Ovary (tissue), 9 donors: Measurements from ENCODE around the gene ACOT7. TPM values are rescaled to one million over a fixed set of nuclear protein-coding genes. Genes with fewer than 3 reads are reported as not detected.
A peak's percentile ranks its signal among the peaks of the same experiment; 100 is the strongest.

Source experiments
- DNase-seq, 5 donors: peaks; one replicate each; pipeline ENCODE4 v3.0.0-alpha.2; 2019 to 2020
- H3K27ac ChIP-seq, 2 donors: fragments of 200-600 bp; one replicate each; pipeline versions ENCODE4 v1.5.1 to v1.8.0; 2019 to 2022
- H3K27me3 ChIP-seq: fragments of 200-600 bp; one replicate; pipeline ENCODE4 v1.8.0; 2022
- H3K36me3 ChIP-seq: fragments of 200-600 bp; sonication (generic); one replicate; pipeline ENCODE4 v1.5.1; 2019
- H3K4me1 ChIP-seq: one replicate; pipeline ENCODE4 v1.8.1; 2013; ENCODE audit warnings: mild to moderate bottlenecking, moderate library complexity; ENCODE audit not compliant: insufficient read depth
- H3K4me3 ChIP-seq: fragments of 200-600 bp; sonication (generic); one replicate; pipeline ENCODE4 v1.5.1; 2017
- H3K9me3 ChIP-seq, 2 donors: fragments of 200-600 bp in 1 of 2; sonication (generic) in 1 of 2; one replicate each; pipeline versions ENCODE4 v1.5.1 to v1.8.1; 2013 to 2019; ENCODE audit warnings: mild to moderate bottlenecking in 1 of 2, moderate library complexity in 1 of 2
- EP300 ChIP-seq: sonication (generic); formaldehyde crosslinking; IDR thresholded peaks from one replicate; pipeline ENCODE4 v1.6.1; 2017; ENCODE audit warnings: antibody characterized with exemption
- POLR2A ChIP-seq: fragments of 450-650 bp; IDR thresholded peaks from one replicate; pipeline ENCODE4 v1.6.1; 2017; ENCODE audit warnings: antibody characterized with exemption, mild to moderate bottlenecking, moderate library complexity
- WGBS, 3 donors: extraction: QIAGEN DNeasy Blood & Tissue Kit in 1 of 3; methylation state at CpG; one replicate each; pipeline versions ENCODE4 v1.1.5 to v1.1.7; 2013 to 2017; 5-methylcytosine and 5-hydroxymethylcytosine counted together
- intact Hi-C, 4 donors: fragments of 100-400 bp; cut with DNase I; formaldehyde crosslinking; loops; one replicate each; pipeline versions ENCODE4 v1.11.0 to v1.15.1; 2022 to 2023
- polyA plus RNA-seq, 2 donors: library from polyadenylated mRNA; stranded (reverse); fragments of 200-250 nt in 1 of 2; fragments of 350-450 nt in 1 of 2; fragmentation: Illumina TruSeq in 1 of 2; extraction: RNeasy Lipid Tissue Mini Kit (QIAGEN cat#74804) in 1 of 2; gene quantifications; one replicate each; pipeline ENCODE4 v1.2.3, GENCODE V29; 2013 to 2014
- total RNA-seq, 7 donors: library from RNA; depleted of rRNA in 2 of 7; stranded (reverse); fragments of >200 nt in 2 of 7; fragmentation: NEBNext Ultra II Directional in 3 of 7; extraction: Animal tissue kit (Norgen Biotek cat#: 25700) in 3 of 7; gene quantifications; one replicate each; pipeline versions ENCODE4 v1.1.0 to v1.2.4, GENCODE V29; 2016 to 2023
- TF ChIP-seq, protein P1 (sequence below), 3 donors: fragments of 450-650 bp in 2 of 3; fragments of 200-600 bp in 1 of 3; IDR thresholded peaks; one replicate each; pipeline versions ENCODE4 v1.5.1 to v1.8.0; 2016 to 2022; ENCODE audit warnings: antibody characterized with exemption in 3 of 3, mild to moderate bottlenecking in 1 of 3
- donor health status: DM: no; HTN: no; CAD: no; lungs with moderate emphysema.
- donor health status: DM: no; HTN: no; CAD: no.
- donor health status: Bipolar disorder and iron deficiency.
- donor health status: DM: yes; HTN: yes; CAD: no.
- donor health status: DM: no; HTN: no; CAD: no.
- donor health status: DM: yes; HTN: yes; CAD: no.

The ACOT7 gene
- total and polyA plus RNA-seq, 9 donors, result 6.4 to 20.7 (median 11.3) TPM

DNA sequence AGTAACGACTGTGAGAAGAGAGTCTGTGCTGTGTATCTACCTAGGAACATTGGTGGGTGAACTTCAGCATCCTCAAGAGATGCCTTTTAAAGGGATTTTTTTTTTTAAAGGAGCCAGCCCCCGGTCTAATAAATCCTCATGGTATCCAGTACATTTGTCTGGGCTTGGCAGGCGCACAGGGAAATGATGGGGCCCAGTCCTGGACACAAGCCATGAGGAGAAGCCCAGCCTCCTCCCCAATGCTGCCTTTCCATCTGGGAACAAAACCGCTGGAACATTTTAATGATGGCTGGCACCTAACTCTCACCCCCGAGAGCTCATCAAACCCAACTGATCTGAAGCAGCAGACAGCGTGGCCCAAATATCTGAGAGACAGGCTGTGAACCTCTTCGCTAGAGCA lies 64.2 kb downstream of the ACOT7 start:
- 54 to 59% (median 54%) methylated on average over 7 of the region's 7 CpGs for WGBS, 3 donors
- H3K9me3 ChIP-seq, result no peaks in the 10 kb centered on the region
- no peaks in the 10 kb centered on the region for H3K36me3 ChIP-seq
- no peaks in the 10 kb centered on the region for H3K27me3 ChIP-seq
- TF ChIP-seq, protein P1, sequence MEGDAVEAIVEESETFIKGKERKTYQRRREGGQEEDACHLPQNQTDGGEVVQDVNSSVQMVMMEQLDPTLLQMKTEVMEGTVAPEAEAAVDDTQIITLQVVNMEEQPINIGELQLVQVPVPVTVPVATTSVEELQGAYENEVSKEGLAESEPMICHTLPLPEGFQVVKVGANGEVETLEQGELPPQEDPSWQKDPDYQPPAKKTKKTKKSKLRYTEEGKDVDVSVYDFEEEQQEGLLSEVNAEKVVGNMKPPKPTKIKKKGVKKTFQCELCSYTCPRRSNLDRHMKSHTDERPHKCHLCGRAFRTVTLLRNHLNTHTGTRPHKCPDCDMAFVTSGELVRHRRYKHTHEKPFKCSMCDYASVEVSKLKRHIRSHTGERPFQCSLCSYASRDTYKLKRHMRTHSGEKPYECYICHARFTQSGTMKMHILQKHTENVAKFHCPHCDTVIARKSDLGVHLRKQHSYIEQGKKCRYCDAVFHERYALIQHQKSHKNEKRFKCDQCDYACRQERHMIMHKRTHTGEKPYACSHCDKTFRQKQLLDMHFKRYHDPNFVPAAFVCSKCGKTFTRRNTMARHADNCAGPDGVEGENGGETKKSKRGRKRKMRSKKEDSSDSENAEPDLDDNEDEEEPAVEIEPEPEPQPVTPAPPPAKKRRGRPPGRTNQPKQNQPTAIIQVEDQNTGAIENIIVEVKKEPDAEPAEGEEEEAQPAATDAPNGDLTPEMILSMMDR (IDR thresholded peaks at IDR 0.05), result no peak
- TF ChIP-seq EP300 (no peak), POLR2A (no peak)
- DNase-seq, result peak in 4 of 5 donors; percentile 37 to 66 (median 56)
- H3K4me3 ChIP-seq, result no peak overlapping the region
- intact Hi-C loops, result no loop called here
- peaks cover 18% of the 10 kb centered on the region for H3K4me1 ChIP-seq
- H3K27ac ChIP-seq, result peak overlapping the region in 1 of 2 donors; percentile 53

DNA sequence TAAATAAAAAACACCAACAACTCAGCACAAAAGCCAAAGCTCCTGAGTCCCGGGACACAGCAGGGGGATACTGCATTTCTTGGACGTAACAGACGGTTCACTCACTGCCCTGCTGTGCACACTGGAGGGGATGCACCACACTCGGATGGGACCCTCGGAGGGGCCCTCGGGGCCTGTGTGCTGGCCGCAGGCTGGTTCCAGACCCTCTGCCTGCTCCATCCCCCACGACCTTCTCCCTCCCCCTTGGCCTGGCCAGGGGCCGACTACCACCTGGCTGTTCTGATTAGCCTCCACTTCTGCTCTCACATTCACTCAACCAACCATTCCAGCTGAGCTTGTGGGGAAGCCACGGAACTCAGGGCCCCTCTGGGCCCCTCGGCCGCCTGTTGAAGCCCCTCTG lies 64.9 kb downstream of the ACOT7 start:
- no peaks in the 10 kb centered on the region for H3K36me3 ChIP-seq
- no peak overlapping the region for H3K4me3 ChIP-seq
- H3K9me3 ChIP-seq, result no peaks in the 10 kb centered on the region
- H3K27ac ChIP-seq, result no peak overlapping the region
- H3K4me1 ChIP-seq, result peaks cover 18% of the 10 kb centered on the region
- intact Hi-C loops, result no loop called here
- DNase-seq, result no peak
- 70 to 77% (median 74%) methylated on average over 12 of the region's 12 CpGs for WGBS, 3 donors
- no peaks in the 10 kb centered on the region for H3K27me3 ChIP-seq
- TF ChIP-seq EP300 (no peak), POLR2A (no peak)
- TF ChIP-seq, protein P1 (IDR thresholded peaks at IDR 0.05), result no peak

DNA sequence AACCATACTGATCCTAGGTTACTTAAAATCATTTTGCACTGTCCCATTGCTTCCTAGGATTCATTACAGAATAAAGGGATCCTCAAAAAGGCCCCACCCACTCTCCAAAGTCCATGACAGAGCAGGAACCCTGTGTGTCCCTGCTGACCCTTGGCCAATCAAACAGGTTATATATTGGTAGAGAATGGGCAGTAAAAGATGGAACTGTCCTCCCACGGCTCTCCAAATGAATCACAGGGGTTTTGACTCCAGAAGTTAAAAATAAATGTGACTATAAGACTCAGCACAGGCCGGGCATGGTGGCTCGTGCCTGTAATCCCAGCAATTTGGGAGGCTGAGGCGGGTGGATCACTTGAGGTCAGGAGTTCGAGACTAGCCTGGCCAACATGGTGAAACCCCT lies 65.5 kb downstream of the ACOT7 start:
- no peaks in the 10 kb centered on the region for H3K9me3 ChIP-seq
- H3K27ac ChIP-seq, result no peak overlapping the region
- no peak for TF ChIP-seq EP300
- no peak for TF ChIP-seq POLR2A
- TF ChIP-seq, protein P1 (IDR thresholded peaks at IDR 0.05), result no peak
- no peak overlapping the region for H3K4me3 ChIP-seq
- no peaks in the 10 kb centered on the region for H3K27me3 ChIP-seq
- WGBS, 3 donors, result 90 to 91% (median 90%) methylated on average over 5 of the region's 5 CpGs
- H3K4me1 ChIP-seq, result peaks cover 18% of the 10 kb centered on the region
- DNase-seq, result no peak
- intact Hi-C loops, result no loop called here
- H3K36me3 ChIP-seq, result no peaks in the 10 kb centered on the region

DNA sequence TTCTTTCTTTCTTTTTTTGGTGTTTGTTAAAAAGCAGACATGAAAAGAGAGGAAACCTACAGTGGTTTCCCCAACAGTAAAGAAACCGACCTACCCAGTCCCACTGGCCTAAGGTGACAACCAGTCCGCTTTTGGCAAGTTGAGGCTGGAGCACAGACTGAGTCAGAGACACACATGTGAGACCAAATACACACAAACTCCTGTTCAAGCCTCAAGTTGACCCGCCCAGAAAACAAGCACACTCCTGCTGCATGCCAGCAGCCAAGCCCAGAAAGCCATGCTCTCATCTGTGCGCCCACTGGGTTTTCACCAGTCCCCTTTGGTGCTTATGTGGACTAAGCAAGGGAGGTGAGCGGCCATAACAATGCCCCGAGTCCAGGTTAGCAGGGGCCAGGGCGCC lies 68.1 kb downstream of the ACOT7 start:
- Histone ChIP-seq H3K36me3 (no peaks in the 10 kb centered on the region), H3K27ac (no peak overlapping the region), H3K9me3 (no peaks in the 10 kb centered on the region), H3K4me3 (no peak overlapping the region), H3K4me1 (peaks cover 15% of the 10 kb centered on the region), H3K27me3 (no peaks in the 10 kb centered on the region)
- TF ChIP-seq, protein P1 (IDR thresholded peaks at IDR 0.05), result no peak
- TF ChIP-seq POLR2A (no peak), EP300 (no peak)
- 92 to 96% (median 92%) methylated on average over 7 of the region's 7 CpGs for WGBS, 3 donors
- no peak for DNase-seq
- intact Hi-C loops, result no loop called here

DNA sequence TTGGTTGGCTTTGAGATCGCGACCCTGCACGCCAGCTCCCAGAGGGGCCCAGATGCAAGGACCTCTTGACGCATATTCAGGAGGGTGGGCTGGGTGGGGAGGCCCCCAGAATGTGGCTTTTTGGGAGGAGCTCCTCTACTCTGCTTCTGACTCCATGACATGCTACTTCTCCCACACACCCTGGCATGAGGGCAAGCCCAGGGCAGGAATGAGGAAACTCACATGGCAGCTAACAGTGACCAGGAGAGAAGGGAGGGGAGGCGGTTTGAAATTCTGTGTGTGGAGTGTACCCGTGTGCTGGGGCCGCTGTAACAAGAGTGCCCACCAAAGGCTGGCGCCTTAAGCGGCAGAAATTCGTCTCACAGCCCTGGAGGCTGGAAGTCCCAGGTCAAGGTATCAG lies 71.4 kb downstream of the ACOT7 start:
- Histone ChIP-seq H3K27me3 (no peaks in the 10 kb centered on the region), H3K36me3 (no peaks in the 10 kb centered on the region), H3K4me3 (no peak overlapping the region), H3K9me3 (no peaks in the 10 kb centered on the region), H3K27ac (no peak overlapping the region), H3K4me1 (no peaks in the 10 kb centered on the region)
- no peak for DNase-seq
- 94 to 98% (median 96%) methylated on average over 9 to 10 of the region's 10 CpGs for WGBS, 3 donors
- intact Hi-C loops, result no loop called here
- TF ChIP-seq, protein P1 (IDR thresholded peaks at IDR 0.05), result no peak
- TF ChIP-seq EP300, result no peak
- no peak for TF ChIP-seq POLR2A
